ENCODE results near the gene ADAMTS2.

GRCh38 chr5:179270581-179271427 lies 74.5 kb downstream of the ADAMTS2 start:
- TF ChIP-seq CTCF (conservative IDR thresholded peaks at IDR 0.05; ENCODE audit: low read depth, low read length) (no peak), EZH2 (IDR thresholded peaks at IDR 0.05; ENCODE audit: low read length, unreplicated experiment) (no peak)
